HG02763 (cell line): ENCODE results near the gene ARRB1.

ENCODE experiments used
- ATAC-seq: cut with Tn5 transposase; IDR thresholded peaks from one replicate; pipeline ENCODE4 v1.9.1; 2021; ENCODE audit warnings: mild to moderate bottlenecking, moderate library complexity; ENCODE audit not compliant: unreplicated experiment

Gene ARRB1

GRCh38 chr11:75303544-75304224 is 47.8 kb downstream of the ARRB1 start:
- no peak for ATAC-seq

GRCh38 chr11:75302371-75302770 is 49.1 kb downstream of the ARRB1 start:
- ATAC-seq = no peak

- no peak for ATAC-seq
Measured at GRCh38 chr11:75301601-75302345, 49.7 kb downstream of the ARRB1 start.

- no peak for ATAC-seq
Measured at GRCh38 chr11:75301131-75301530, 50.3 kb downstream of the ARRB1 start.

GRCh38 chr11:75298976-75299260 is 52.5 kb downstream of the ARRB1 start:
- ATAC-seq = no peak

GRCh38 chr11:75298191-75298975 is 53.1 kb downstream of the ARRB1 start:
- ATAC-seq = no peak

- no peak for ATAC-seq
Measured at GRCh38 chr11:75293903-75294302, 57.6 kb downstream of the ARRB1 start.

GRCh38 chr11:75292943-75293342 is 58.5 kb downstream of the ARRB1 start:
- no peak for ATAC-seq

GRCh38 chr11:75291741-75292140 is 59.7 kb downstream of the ARRB1 start:
- ATAC-seq = no peak

GRCh38 chr11:75289919-75290318 is 61.5 kb downstream of the ARRB1 start:
- no peak for ATAC-seq

- no peak for ATAC-seq
Measured at GRCh38 chr11:75289511-75289760, 62.0 kb downstream of the ARRB1 start.

- ATAC-seq = no peak
Measured at GRCh38 chr11:75287579-75287978, 63.9 kb downstream of the ARRB1 start.

- ATAC-seq = no peak
Measured at GRCh38 chr11:75286826-75287465, 64.5 kb downstream of the ARRB1 start.

- no peak for ATAC-seq
Measured at GRCh38 chr11:75285776-75286360, 65.6 kb downstream of the ARRB1 start.

GRCh38 chr11:75283391-75283931 is 68.0 kb downstream of the ARRB1 start:
- no peak for ATAC-seq

- ATAC-seq = no peak
Measured at GRCh38 chr11:75281469-75282095, 69.9 kb downstream of the ARRB1 start.

- ATAC-seq = no peak
Measured at GRCh38 chr11:75280770-75281468, 70.5 kb downstream of the ARRB1 start.

- peak; percentile 49 for ATAC-seq
Measured at GRCh38 chr11:75280227-75280701, 71.2 kb downstream of the ARRB1 start.

- no peak for ATAC-seq
Measured at GRCh38 chr11:75279273-75279672, 72.2 kb downstream of the ARRB1 start.
